Raji (cell line): ENCODE results near the gene COPS6.

Source experiments
- POLR2A ChIP-seq: IDR thresholded peaks from 2 replicates; pipeline ENCODE4 v1.6.1; 2011; ENCODE audit warnings: low read depth, low read length, control low read depth; ENCODE audit not compliant: insufficient read depth

The COPS6 gene

DNA sequence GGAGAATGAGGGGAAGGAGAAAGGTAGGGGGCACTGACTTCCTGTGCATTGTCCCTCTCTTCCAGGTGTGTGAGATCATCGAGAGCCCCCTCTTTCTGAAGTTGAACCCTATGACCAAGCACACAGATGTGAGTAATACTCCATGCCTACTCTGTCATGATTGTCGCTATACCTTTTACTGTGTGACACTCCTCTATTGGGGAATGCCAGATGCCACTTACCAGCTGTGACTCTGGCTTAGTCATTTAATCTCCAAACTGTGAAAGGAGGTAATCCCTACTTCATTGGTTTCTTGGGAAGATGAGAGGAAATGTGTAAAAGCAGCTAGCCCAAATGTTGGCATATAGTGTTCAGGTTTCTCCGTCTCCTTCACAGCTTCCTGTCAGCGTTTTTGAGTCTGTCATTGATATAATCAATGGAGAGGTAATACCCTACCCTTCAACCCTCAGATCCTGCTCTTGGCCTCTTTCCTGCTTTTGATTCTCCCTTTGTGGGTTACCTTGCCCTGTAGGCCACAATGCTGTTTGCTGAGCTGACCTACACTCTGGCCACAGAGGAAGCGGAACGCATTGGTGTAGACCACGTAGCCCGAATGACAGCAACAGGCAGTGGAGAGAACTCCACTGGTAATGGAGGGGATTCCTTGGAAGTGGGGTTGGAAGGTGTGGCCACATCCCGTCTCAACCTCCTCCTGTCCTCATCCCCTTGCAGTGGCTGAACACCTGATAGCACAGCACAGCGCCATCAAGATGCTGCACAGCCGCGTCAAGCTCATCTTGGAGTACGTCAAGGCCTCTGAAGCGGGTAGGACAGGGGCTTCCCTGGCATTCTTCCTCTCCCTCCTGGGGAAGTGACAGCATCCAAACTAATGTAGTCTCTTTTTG is 2.0 kb downstream of the COPS6 start:
- no peak for TF ChIP-seq POLR2A

DNA sequence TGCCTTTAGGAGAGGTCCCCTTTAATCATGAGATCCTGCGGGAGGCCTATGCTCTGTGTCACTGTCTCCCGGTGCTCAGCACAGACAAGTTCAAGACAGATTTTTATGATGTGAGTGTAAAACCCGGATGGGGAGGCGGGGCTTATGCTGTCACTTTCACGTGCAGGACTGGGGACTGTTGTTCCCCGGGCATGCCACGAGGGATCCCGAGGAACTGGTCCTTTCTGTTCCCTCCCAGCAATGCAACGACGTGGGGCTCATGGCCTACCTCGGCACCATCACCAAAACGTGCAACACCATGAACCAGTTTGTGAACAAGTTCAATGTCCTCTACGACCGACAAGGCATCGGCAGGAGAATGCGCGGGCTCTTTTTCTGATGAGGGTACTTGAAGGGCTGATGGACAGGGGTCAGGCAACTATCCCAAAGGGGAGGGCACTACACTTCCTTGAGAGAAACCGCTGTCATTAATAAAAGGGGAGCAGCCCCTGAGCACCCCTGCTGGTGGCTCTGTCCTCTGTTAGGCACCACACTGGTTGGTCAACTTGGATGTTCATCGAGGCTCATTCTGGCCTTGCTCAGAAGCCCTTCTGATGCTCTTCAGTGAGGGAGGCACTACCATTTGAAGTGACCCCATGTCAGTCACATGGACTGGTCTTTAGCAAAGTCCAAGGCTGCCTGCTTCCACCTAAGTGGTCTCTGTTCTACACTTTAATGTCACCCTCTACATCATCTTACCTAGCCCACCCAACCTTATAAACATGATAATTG is 2.8 kb downstream of the COPS6 start:
- no peak for TF ChIP-seq POLR2A

DNA sequence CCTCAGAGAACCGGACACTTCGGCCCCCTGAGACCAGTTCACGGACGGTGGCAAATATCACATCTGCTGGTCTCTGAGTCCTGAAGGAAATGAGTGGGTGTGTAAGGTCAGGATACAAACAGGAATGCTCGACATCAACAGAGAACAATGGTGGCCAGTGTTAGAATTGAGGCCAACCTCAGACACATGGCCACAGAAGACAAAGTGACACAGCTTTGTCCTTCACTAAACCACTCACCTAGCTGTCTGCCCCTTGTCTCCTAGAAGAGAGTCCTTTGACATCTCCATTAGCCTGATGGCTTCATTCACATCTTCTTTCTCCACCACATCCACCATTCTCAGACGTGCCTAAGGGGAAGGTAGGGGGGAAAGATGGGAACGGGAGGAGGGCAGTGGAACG is 4.3 kb downstream of the COPS6 start:
- no peak for TF ChIP-seq POLR2A

DNA sequence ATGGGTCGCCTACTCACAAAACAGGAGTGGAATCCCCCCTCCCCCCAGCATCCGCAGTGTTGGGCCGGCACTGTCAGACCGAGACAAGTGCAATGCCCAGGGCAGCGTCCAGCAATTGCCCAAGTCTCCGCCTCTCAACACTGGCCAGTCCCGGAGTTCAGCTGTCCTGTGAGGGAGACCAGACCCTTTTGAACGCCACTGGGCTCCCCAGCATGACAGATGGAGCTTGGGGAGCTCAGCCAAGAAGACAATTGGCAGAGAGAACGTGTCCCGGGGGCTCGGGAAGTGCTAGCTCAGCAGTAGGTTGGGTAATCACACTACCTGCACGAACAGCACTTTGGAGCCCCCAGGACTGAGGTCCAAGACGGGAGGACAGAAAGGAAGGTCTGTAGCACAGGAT is 4.7 kb downstream of the COPS6 start:
- TF ChIP-seq POLR2A, result no peak

DNA sequence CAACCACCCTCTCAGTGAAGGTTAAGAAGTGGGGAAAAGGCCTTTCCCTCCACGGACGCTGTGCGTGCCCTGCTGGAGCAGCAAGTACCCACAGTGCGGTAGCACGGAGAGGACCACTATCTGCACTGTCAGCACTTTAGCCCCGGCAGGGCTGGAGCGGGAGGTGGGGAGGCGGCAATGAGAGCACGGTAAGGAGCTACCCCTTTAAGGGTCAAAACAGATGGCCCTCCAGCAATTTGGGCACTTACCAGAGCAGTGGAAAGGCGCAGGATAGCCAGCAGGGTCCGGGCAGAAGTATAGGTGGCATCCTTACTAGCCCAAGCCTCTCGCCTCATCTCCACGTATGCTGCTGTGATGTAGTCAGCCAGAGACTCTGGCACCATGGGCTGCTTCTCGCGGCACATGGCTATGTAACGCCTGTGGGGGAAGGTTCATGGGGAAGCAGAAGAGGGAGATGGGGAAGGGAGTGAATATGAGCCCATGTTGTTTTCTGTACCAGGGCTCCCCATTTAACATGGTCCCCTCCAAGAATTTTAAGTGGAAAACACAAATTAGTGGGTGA is 5.2 kb downstream of the COPS6 start:
- no peak for TF ChIP-seq POLR2A

DNA sequence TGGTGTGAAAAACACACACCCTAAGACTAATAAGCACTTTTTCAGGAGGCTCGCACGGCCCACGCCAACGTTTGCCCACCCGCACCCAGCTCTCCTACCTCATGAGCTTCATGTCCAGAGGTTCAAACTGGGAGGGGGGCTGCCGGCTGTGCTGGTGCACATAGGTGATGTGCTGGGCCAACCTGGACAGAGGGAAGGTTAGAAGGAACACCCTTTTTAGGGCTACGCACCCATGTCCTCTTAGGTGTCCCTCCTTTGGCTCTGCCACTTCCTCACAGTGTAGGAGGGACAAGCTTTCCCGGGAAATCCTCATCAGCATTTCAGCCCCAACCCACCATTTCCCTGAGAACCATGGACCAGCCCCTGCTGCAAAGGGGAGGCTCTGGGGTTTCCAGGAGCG is 6.5 kb downstream of the COPS6 start:
- TF ChIP-seq POLR2A, result no peak

DNA sequence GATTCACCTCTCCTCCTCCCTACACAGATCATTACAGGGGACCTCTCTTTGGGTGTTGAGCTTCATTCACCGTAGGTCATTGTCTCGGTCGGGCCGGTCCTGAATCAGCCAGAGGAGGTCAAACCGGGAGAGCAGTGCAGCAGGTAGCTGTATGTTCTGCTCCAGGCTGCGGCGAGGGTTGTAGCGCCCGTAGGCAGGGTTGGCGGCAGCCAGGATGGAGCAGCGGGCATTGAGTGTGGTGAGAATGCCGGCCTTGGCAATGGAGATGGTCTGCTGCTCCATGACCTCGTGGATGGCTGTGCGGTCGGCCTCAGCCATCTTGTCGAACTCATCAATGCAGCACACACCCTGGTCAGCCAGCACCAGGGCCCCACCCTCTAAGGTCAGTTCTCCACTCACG is 6.9 kb downstream of the COPS6 start:
- TF ChIP-seq POLR2A, result no peak

DNA sequence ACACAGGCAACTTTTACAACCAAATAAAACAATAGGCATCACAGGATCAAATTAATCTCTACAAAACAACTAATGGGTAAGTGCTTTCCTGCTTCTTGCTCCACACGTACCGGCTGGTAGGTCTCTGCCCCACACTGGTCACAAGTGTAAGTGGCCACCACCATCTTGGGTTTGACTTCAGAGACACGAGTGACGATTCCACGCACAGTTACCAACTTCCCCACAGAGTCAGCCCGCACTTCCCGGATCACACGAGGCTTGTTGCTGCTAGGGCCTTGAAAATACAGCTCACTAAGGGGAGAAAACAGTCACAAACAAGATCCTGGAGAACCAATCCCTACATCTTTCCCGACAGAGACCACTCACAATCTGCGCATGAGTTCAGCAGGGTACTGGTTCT is 10.1 kb downstream of the COPS6 start:
- no peak for TF ChIP-seq POLR2A

DNA sequence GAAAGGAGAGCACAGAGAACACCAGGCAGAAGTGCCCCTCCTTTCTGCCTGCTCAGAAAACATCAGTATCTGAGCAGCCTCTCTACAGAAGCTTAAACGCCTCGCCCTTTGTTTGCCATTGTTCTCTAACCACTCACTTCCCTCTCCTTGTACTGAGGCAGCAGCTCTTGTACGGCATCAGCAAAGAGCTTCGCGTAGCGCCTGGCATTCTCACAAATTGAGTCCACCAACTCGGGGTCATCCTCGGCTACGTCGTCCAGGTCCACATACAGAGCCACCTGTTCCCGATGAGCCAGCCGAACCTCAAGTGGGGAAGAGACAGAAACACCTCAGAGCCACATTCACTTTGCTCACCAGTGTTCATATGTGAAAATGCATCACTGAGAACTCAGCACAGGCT is 10.7 kb downstream of the COPS6 start:
- TF ChIP-seq POLR2A, result no peak

DNA sequence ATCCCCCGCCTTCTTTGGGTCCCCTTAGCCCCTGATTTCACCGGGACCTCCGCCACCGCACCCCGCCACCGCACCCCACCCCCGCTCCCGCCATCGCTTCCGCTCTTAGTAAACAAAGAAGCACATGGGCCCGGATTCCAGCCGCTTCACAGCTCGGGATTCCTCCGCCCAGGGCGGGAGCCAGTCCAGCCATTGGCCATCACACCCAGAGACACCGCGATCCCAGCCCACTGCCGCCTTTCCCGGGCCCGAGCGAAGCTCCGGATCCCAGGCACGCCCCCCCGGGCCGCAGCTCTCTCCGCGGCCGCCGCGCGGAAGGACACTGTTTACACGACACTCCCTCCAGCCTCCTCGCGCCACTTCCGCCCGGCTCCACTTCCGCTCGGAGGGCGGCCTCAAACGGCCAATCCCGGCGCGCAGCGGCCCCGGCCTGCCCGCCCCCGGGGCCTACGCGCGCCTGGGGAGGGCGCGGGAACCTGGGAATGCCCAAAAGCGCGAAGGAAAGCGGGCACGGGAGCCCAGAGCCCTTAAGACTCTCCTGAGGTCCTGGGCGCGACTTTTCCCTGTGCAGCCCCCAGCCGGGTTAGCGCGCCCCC is 11.7 kb downstream of the COPS6 start:
- peak; percentile 40; the same call in 1 of the 2 replicates for TF ChIP-seq POLR2A

DNA sequence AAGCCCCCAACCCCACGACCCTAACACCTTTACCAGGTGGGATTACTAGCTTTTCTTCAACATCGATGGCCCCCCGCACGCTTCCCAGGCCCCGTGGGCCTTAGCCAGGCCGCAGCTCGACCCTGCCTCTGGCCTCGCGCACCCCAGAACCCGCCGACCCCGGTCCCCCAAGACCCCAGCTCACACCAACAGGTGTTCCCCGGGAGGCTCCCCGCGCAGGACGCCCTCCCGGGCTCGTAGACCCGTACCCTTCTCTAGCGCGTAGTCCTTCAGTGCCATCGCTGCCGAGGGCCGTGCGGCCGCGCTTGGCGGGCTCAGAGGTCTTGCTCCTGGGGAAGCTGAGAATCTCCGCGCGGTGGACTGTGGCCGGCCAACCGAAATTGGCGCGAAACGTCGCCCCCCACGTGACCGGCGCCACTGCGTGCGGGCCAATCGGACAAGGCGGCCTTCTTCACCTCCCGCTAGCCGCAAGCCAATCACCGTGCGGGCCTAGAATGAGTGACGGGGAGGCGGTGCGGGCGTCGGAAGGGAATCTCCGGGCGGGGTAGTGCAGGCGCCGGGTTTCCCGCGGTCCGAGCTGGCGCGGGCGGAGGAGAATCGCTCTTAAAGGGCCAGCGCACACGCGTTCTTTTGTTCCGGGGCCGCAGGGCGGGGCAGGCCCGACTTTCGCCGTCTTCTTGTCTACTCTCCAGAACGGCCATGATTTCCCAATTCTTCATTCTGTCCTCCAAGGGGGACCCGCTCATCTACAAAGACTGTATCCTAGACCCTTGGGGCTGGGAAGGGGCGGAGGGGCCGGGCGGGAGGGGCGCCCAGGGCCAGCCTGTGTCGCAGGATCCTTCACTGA is 12.5 kb downstream of the COPS6 start, which contains the start of the genes AP4M1 and MCM7:
TSS of gene AP4M1 (plus strand) at position 628 of the 847 bp plus-strand sequence. CDS start at position 700, 72 bp downstream.
TSS of gene MCM7 (minus strand) at position 382 of the 847 bp plus-strand sequence. CDS start at position 279, 103 bp downstream.
- TF ChIP-seq POLR2A, result peak; percentile 84

DNA sequence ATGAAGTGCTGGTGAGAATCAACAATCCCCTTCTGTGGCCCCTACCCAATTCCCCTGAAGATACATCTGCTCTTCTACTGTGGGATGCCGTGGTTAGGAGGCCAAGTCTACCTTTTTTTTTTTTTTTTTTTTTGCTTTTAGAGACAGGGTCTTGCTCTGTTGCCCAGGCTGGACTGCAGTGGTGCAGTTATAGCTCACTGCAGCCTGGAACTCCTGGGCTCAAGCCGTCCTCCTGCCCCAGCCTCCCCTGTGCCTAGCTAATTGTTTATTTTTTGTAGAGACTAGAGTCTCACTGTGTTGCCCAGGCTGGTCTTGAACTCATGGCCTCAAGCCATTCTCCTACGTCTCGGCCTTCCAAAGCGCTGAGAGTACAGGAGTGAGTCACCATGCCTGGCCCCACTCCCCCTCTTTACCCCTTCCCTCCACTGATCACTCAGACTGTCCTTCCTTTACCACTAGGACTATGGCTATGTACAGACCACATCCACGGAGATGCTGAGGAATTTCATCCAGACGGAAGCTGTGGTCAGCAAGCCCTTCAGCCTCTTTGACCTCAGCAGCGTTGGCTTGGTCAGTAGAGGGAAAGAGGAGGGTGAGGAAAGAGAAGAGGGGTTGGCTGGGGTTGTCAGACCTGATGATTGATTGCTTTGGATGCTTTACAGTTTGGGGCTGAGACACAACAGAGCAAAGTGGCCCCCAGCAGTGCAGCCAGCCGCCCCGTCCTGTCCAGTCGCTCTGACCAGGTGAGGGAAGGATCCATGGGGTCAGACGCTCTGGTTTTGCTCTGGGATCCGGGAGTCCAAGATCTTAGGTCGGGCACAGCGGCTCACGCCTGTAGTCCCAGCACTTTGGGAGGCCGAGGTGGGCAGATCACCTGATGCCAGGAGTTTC is 14.4 kb downstream of the COPS6 start:
- TF ChIP-seq POLR2A, result no peak

DNA sequence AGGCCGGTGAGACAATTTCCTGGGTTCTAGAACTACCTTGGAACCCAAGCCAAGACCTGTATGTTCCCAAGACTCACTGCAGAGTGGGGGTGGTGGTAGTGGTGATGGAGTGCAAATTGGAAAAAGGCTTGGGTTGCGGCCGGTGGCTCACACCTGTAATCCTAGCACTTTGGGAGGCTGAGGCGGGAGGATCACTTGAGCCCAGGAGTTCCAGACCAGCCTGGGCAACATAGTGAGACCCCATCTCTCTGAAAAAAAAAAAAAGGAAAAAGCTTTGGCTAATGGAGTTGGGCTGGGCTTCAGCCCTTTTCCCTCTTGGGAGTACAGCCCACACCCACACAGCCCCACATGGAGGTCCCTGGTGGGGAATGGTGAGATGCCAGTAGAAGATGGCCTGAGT is 16.8 kb downstream of the COPS6 start:
- no peak for TF ChIP-seq POLR2A

DNA sequence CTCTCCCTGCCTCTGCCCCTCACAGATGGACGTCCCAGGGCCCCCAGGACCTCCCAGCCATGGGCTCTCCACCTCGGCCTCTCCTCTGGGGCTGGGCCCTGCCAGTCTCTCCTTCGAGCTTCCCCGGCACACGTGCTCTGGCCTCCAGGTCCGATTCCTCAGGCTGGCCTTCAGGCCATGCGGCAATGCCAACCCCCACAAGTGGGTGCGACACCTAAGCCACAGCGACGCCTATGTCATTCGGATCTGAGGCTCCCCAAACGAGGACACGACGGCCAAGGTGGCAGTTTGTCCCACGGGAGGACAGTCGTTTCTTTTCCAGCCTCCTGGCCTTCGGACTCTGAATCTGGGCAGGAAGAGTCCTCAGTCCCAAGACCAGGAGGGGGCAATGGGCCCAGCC is 17.9 kb downstream of the COPS6 start:
- no peak for TF ChIP-seq POLR2A
